GM23338 (cell line): Measurements from ENCODE around the gene FSIP1. TPM values are rescaled to one million over a fixed set of nuclear protein-coding genes. Genes with fewer than 3 reads are reported as not detected.

ENCODE experiments used
- ATAC-seq: fragments of 200-7000 bp; cut with Tn5 transposase; 3 replicates; pipeline ENCODE4 v1.9.1; 2020
- DNase-seq: peaks from one replicate; pipeline ENCODE4 v3.0.0-alpha.2; 2015; ENCODE audit warnings: low spot score
- H2AFZ ChIP-seq: fragments of 200-600 bp; sonication (generic); 2 replicates; pipeline ENCODE4 v1.8.0; 2016; ENCODE audit warnings: antibody characterized with exemption, mild to moderate bottlenecking, moderate library complexity
- H3F3A ChIP-seq: fragments of 200-600 bp; sonication (generic); replicated peaks from 2 replicates; pipeline ENCODE4 v1.8.0; 2017; ENCODE audit warnings: antibody characterized with exemption, mixed run types, low read depth
- H3K27ac ChIP-seq: fragments of 200-600 bp; sonication (generic); 2 replicates; pipeline ENCODE4 v1.6.1; 2016; ENCODE audit warnings: low read depth
- H3K27me3 ChIP-seq: fragments of 200-600 bp; sonication (generic); 2 replicates; pipeline ENCODE4 v1.8.0; 2016; ENCODE audit warnings: mild to moderate bottlenecking, mixed run types, moderate library complexity; ENCODE audit not compliant: insufficient read depth
- H3K36me3 ChIP-seq: fragments of 200-600 bp; sonication (generic); 2 replicates; pipeline ENCODE4 v1.8.0; 2016; ENCODE audit warnings: mild to moderate bottlenecking; ENCODE audit not compliant: insufficient read depth
- H3K4me1 ChIP-seq: fragments of 200-600 bp; sonication (generic); 2 replicates; pipeline ENCODE4 v1.8.0; 2016; ENCODE audit warnings: mild to moderate bottlenecking, moderate library complexity; ENCODE audit not compliant: insufficient read depth
- H3K4me2 ChIP-seq: fragments of 200-600 bp; sonication (generic); 2 replicates; pipeline ENCODE4 v1.7.1; 2017; ENCODE audit warnings: mixed run types
- H3K4me3 ChIP-seq: fragments of 200-600 bp; sonication (generic); 2 replicates; pipeline ENCODE4 v1.6.1; 2016; ENCODE audit warnings: mixed run types
- H3K79me2 ChIP-seq: fragments of 200-600 bp; sonication (generic); replicated peaks from 2 replicates; pipeline ENCODE4 v1.8.0; 2017; ENCODE audit warnings: mild to moderate bottlenecking; ENCODE audit not compliant: insufficient read depth
- H3K9me2 ChIP-seq: fragments of 200-600 bp; sonication (generic); 2 replicates; pipeline ENCODE4 v1.8.0; 2017; ENCODE audit not compliant: insufficient read depth
- H4K20me1 ChIP-seq: fragments of 200-600 bp; sonication (generic); replicated peaks from 2 replicates; pipeline ENCODE4 v1.8.0; 2017; ENCODE audit warnings: mild to moderate bottlenecking; ENCODE audit not compliant: insufficient read depth
- H3K27ac Mint-ChIP-seq: 2 replicates; pipeline ENCODE4 v1.8.0; 2020; ENCODE audit warnings: inconsistent platforms, mild to moderate bottlenecking, moderate library complexity, mixed read lengths
- H3K27me3 Mint-ChIP-seq: 3 replicates; pipeline ENCODE4 v1.8.0; 2022; ENCODE audit warnings: low read depth, mild to moderate bottlenecking, moderate library complexity, mixed read lengths, inconsistent platforms; ENCODE audit not compliant: insufficient read depth, poor library complexity
- H3K36me3 Mint-ChIP-seq: 3 replicates; pipeline ENCODE4 v1.8.0; 2021; ENCODE audit warnings: low read depth, mild to moderate bottlenecking, inconsistent platforms, moderate library complexity, mixed read lengths
- H3K4me1 Mint-ChIP-seq: 3 replicates; pipeline ENCODE4 v1.8.0; 2020; ENCODE audit warnings: mild to moderate bottlenecking, inconsistent platforms, mixed read lengths
- H3K4me3 Mint-ChIP-seq: 3 replicates; pipeline ENCODE4 v1.8.0; 2021; ENCODE audit warnings: moderate library complexity, mild to moderate bottlenecking, inconsistent platforms, mixed read lengths
- H3K9me3 Mint-ChIP-seq: 3 replicates; pipeline ENCODE4 v1.8.0; 2020; ENCODE audit warnings: moderate library complexity, mild to moderate bottlenecking, inconsistent platforms, mixed read lengths
- JUNB ChIP-seq: IDR thresholded peaks from one replicate; pipeline ENCODE4 v1.6.1; 2016; ENCODE audit warnings: antibody characterized with exemption; ENCODE audit not compliant: unreplicated experiment
- NANOG ChIP-seq: IDR thresholded peaks from 2 replicates; pipeline ENCODE4 v1.6.1; 2016; ENCODE audit warnings: antibody characterized with exemption, borderline replicate concordance
- POLR2AphosphoS5 ChIP-seq: IDR thresholded peaks from 2 replicates; pipeline ENCODE4 v1.6.1; 2016; ENCODE audit warnings: antibody characterized with exemption, low read depth
- ZNF114 ChIP-seq: fragments of 250-450 bp; sonication (Bioruptor Pico); IDR thresholded peaks from 2 replicates; pipeline ENCODE4 v1.5.0; 2020; ENCODE audit warnings: mild to moderate bottlenecking, moderate library complexity
- ZNF331 ChIP-seq: fragments of 250-450 bp; sonication (Bioruptor Pico); IDR thresholded peaks from 2 replicates; pipeline ENCODE4 v1.5.0; 2020; ENCODE audit warnings: low read depth, mild to moderate bottlenecking, moderate library complexity
- polyA plus RNA-seq: library from polyadenylated mRNA; unstranded; fragments of >200 nt; fragmentation: Nextera tagmentation; extraction: Ambion mirVana; gene quantifications from 2 replicates; pipeline ENCODE4 v1.2.1, GENCODE V29; 2016
- total RNA-seq: library from RNA; depleted of rRNA; stranded (reverse); fragments of >200 nt; shearing (Covaris generic); gene quantifications from 2 replicates; pipeline ENCODE4 v1.2.3, GENCODE V29; 2014
- TF ChIP-seq, protein P1 (sequence below): IDR thresholded peaks from 2 replicates; pipeline ENCODE4 v1.6.1; 2016; ENCODE audit warnings: antibody characterized with exemption
- TF ChIP-seq, protein P2 (sequence below): IDR thresholded peaks from one replicate; pipeline ENCODE4 v1.6.1; 2018; ENCODE audit warnings: antibody characterized with exemption; ENCODE audit not compliant: unreplicated experiment
- TF ChIP-seq, protein P3 (sequence below): fragments of 250-450 bp; sonication (Bioruptor Pico); IDR thresholded peaks from 2 replicates; pipeline ENCODE4 v1.5.0; 2020; ENCODE audit warnings: mild to moderate bottlenecking, moderate library complexity

FSIP1 gene
- total and polyA plus RNA-seq, 2 experiments from 2014 or later = 0.92 to 2.1 TPM

DNA sequence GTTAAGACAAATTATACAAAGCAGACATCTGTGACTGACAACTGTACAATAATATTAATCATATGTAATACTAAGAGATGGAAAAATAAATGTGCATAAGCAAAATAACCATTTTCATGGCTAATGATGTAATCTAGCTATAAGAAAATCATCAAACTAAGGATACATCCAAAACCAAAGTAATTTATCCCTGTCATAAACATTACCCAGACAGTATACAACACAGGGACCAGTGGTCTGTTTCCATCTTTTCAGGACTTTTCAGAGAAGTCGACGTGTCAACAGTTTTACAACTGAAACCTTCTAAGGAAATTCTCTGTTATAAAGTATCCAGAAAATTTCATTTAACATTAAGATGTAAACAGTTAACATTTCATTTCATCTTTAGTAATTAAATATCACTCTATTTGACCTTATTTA, 190.7 kb downstream of the FSIP1 start (continued):
- TF ChIP-seq ZNF114 (no peak), POLR2AphosphoS5 (no peak), NANOG (no peak), JUNB (no peak)
- TF ChIP-seq, protein P1, sequence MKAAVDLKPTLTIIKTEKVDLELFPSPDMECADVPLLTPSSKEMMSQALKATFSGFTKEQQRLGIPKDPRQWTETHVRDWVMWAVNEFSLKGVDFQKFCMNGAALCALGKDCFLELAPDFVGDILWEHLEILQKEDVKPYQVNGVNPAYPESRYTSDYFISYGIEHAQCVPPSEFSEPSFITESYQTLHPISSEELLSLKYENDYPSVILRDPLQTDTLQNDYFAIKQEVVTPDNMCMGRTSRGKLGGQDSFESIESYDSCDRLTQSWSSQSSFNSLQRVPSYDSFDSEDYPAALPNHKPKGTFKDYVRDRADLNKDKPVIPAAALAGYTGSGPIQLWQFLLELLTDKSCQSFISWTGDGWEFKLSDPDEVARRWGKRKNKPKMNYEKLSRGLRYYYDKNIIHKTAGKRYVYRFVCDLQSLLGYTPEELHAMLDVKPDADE = no peak
- TF ChIP-seq, protein P2, sequence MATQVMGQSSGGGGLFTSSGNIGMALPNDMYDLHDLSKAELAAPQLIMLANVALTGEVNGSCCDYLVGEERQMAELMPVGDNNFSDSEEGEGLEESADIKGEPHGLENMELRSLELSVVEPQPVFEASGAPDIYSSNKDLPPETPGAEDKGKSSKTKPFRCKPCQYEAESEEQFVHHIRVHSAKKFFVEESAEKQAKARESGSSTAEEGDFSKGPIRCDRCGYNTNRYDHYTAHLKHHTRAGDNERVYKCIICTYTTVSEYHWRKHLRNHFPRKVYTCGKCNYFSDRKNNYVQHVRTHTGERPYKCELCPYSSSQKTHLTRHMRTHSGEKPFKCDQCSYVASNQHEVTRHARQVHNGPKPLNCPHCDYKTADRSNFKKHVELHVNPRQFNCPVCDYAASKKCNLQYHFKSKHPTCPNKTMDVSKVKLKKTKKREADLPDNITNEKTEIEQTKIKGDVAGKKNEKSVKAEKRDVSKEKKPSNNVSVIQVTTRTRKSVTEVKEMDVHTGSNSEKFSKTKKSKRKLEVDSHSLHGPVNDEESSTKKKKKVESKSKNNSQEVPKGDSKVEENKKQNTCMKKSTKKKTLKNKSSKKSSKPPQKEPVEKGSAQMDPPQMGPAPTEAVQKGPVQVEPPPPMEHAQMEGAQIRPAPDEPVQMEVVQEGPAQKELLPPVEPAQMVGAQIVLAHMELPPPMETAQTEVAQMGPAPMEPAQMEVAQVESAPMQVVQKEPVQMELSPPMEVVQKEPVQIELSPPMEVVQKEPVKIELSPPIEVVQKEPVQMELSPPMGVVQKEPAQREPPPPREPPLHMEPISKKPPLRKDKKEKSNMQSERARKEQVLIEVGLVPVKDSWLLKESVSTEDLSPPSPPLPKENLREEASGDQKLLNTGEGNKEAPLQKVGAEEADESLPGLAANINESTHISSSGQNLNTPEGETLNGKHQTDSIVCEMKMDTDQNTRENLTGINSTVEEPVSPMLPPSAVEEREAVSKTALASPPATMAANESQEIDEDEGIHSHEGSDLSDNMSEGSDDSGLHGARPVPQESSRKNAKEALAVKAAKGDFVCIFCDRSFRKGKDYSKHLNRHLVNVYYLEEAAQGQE = no peak

DNA sequence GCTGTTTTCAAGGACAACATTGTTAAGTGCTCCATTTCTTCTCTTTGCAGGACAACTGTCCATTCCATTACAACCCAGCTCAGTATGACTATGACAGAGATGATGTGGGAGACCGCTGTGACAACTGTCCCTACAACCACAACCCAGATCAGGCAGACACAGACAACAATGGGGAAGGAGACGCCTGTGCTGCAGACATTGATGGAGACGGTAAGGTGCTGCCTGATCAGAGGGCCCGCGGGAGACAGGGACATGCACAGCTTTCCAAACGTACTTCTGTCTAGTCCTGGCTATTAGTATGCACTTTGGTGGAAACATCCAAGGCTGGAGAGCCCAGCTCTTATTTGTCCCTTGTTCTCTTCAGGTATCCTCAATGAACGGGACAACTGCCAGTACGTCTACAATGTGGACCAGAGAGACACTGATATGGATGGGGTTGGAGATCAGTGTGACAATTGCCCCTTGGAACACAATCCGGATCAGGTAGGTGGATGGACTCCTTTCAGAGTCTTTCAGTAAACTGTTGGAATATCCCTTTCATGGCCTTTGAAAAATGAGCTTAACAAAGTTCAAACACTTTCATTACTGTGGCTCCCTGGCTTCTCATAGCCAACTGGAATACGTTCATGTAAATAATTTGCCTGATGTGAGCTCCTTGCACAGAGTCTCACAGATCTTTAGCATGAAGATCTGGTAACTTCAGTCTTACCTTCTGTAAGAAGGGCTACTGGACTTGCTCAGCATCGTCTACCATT, 191.3 kb downstream of the FSIP1 start:
- ATAC-seq (no peak), DNase-seq (no peak)
- Mint-ChIP-seq H3K4me3 (no peak overlapping the region), H3K27ac (no peak overlapping the region), H3K36me3 (peaks cover 95% of the 10 kb centered on the region), H3K9me3 (no peaks in the 10 kb centered on the region), H3K4me1 (peaks cover 8% of the 10 kb centered on the region; the same call in 2 of the 3 replicates), H3K27me3 (peaks cover 1% of the 10 kb centered on the region)
- Histone ChIP-seq H4K20me1 (peaks cover 8% of the 10 kb centered on the region; the same call in 1 of the 2 replicates), H3K4me3 (no peak overlapping the region), H2AFZ (no peak overlapping the region), H3K79me2 (no peaks in the 10 kb centered on the region), H3K4me2 (no peak overlapping the region), H3K36me3 (peaks cover 98% of the 10 kb centered on the region), H3K4me1 (no peaks in the 10 kb centered on the region), H3K9me2 (no peaks in the 10 kb centered on the region), H3K27me3 (no peaks in the 10 kb centered on the region), H3F3A (no peaks in the 10 kb centered on the region), H3K27ac (no peak overlapping the region)
- TF ChIP-seq ZNF331 (CRISPR knock-in tag) (no peak), NANOG (no peak)
- TF ChIP-seq, protein P3, sequence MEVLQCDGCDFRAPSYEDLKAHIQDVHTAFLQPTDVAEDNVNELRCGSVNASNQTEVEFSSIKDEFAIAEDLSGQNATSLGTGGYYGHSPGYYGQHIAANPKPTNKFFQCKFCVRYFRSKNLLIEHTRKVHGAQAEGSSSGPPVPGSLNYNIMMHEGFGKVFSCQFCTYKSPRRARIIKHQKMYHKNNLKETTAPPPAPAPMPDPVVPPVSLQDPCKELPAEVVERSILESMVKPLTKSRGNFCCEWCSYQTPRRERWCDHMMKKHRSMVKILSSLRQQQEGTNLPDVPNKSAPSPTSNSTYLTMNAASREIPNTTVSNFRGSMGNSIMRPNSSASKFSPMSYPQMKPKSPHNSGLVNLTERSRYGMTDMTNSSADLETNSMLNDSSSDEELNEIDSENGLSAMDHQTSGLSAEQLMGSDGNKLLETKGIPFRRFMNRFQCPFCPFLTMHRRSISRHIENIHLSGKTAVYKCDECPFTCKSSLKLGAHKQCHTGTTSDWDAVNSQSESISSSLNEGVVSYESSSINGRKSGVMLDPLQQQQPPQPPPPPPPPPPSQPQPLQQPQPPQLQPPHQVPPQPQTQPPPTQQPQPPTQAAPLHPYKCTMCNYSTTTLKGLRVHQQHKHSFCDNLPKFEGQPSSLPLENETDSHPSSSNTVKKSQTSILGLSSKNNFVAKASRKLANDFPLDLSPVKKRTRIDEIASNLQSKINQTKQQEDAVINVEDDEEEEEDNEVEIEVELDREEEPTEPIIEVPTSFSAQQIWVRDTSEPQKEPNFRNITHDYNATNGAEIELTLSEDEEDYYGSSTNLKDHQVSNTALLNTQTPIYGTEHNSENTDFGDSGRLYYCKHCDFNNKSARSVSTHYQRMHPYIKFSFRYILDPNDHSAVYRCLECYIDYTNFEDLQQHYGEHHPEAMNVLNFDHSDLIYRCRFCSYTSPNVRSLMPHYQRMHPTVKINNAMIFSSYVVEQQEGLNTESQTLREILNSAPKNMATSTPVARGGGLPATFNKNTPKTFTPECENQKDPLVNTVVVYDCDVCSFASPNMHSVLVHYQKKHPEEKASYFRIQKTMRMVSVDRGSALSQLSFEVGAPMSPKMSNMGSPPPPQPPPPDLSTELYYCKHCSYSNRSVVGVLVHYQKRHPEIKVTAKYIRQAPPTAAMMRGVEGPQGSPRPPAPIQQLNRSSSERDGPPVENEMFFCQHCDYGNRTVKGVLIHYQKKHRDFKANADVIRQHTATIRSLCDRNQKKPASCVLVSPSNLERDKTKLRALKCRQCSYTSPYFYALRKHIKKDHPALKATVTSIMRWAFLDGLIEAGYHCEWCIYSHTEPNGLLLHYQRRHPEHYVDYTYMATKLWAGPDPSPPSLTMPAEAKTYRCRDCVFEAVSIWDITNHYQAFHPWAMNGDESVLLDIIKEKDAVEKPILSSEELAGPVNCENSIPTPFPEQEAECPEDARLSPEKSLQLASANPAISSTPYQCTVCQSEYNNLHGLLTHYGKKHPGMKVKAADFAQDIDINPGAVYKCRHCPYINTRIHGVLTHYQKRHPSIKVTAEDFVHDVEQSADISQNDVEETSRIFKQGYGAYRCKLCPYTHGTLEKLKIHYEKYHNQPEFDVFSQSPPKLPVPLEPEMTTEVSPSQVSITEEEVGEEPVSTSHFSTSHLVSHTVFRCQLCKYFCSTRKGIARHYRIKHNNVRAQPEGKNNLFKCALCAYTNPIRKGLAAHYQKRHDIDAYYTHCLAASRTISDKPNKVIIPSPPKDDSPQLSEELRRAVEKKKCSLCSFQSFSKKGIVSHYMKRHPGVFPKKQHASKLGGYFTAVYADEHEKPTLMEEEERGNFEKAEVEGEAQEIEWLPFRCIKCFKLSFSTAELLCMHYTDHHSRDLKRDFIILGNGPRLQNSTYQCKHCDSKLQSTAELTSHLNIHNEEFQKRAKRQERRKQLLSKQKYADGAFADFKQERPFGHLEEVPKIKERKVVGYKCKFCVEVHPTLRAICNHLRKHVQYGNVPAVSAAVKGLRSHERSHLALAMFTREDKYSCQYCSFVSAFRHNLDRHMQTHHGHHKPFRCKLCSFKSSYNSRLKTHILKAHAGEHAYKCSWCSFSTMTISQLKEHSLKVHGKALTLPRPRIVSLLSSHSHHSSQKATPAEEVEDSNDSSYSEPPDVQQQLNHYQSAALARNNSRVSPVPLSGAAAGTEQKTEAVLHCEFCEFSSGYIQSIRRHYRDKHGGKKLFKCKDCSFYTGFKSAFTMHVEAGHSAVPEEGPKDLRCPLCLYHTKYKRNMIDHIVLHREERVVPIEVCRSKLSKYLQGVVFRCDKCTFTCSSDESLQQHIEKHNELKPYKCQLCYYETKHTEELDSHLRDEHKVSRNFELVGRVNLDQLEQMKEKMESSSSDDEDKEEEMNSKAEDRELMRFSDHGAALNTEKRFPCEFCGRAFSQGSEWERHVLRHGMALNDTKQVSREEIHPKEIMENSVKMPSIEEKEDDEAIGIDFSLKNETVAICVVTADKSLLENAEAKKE (CRISPR knock-in tag) = no peak
